Stimulated activated CD4-positive, alpha-beta T cell treated with anti-CD3 and anti-CD28 coated beads, Interleukin-15, amount 100 ng/mL, for 24 hours (primary cell): ENCODE measurements around the gene DOLK.

Experiments
- DNase-seq: peaks from one replicate; pipeline ENCODE4 v3.0.0-alpha.2; 2020

The DOLK gene

DNA sequence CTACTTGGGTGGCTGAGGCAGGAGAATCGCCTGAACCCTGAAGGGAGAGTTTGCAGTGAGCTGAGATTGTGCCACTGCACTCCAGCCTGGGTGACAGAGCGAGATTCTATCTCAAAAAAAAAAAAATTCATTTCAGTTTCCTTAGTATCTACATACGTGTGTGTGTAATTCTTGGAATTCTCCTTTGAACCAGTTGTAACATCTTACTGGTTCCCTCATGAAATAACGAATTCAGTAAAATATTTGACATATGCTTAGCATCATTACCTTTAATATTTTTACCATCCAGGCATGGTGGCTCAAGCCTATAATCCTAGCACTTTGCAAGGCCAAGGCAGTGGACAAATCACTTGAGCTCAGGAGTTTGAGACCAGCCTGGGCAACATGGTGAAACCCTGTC is 17.8 kb downstream of the DOLK start:
- no peak for DNase-seq

DNA sequence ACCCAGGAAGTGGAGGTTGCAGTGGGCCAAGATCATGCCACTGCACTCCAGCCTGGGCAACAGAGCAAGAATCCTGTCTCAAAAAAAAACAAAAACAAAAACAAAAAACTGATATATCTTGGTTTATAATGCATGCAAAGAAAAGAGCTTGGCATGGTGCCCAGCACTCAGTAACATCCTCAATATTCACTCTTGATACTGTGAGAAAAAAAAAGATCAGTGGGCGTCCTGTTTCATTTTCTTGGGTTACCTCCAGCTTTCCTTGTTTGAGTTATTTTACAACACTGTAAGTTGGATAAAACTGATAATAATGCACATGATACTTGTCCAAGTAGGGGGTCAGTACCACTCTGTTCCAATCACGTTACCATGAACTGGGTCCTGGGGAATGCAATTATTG is 18.8 kb downstream of the DOLK start:
- no peak for DNase-seq

DNA sequence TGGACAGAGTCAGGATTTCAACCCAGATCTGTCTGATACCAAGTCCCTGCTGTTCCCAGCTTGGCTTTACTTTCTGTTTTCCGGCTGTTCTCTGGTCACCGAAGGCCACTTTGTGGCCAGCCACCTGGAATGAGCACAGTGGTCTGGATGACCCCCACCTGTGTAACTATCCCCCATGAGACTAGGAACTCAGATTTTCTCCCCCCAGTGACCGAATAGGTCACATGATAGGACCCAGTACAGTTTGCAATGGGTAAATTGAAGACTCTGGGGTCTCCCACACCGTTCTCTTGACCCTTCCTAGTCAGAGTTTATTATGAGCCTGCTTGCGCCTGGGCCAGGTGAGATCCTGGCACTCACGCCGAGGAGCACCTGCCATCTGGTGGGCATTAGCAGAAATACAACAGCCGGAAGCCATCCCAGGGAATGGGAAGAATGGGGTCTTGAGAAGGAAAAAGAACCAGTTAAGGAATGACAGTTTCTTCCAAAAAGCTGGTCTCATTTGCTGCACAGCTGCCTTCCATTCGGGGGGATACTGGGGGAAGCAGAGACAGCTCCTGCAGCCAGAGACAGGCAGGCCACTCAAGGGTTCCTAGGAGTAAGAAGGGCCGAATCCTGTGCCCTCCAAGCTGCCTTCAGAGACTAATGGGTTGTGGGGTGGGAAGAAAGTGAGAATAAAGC is 19.5 kb downstream of the DOLK start:
- DNase-seq: peak; percentile 59

DNA sequence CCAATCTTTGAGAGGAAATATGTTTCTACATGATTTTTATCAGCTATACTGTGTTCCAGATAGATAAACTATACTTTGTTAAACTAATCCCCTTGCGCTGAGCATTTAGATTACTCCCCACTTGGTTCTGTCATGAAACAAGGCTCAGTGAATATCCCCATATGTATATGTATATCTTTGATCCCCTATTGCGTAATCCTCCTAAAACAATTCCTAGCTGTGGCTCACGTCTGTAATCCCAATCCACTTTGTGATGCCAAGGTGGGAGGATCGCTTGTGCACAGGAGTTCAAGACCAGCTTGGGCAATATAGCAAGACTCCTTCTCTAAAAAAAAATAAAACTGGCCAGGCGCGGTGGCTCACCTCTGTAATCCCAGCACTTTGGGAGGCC is 23.9 kb downstream of the DOLK start:
- DNase-seq: no peak

DNA sequence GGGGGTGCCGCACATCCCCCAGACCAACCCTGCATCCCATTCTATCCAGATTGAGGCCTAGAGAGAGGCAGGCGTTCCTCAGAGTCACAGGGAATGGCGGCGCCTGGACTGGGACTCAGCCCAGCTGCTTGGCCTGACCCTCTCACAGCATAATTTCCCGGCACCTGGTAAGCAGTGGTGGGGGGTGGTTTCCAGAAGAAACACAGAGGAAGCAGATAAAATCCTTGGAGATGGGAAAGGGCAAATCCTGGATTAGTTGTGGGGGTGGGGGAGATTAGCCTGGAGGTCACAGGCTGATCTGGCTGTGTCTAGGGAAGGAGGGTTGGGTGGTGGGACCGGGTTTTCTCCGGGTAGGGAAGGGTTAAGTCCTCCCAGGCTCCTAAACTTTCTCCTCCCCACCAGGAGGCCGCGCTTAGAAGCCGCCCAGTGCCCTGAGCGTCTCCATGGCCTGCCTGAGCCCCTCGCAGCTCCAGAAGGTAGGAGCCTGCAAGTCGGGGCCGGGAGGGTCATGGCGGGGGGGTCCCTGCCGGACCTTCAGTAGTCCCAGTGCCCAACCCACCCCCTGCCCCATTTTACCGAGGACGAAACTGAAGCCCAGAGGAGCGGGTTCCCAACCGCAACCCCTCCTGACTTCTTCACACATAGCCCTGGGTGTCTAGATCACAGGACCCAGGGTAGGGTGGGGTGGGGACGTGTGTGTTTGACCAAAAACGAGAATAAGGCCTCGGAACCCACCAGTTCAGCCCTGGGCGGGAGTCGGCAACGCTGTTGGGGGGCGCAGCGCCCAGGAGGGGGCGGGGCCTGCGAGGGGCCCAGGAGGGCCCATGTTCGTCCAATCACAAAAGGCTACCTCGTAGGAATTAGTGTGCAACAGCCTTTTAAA is 25.3 kb downstream of the DOLK start:
- peak; percentile 18 for DNase-seq

DNA sequence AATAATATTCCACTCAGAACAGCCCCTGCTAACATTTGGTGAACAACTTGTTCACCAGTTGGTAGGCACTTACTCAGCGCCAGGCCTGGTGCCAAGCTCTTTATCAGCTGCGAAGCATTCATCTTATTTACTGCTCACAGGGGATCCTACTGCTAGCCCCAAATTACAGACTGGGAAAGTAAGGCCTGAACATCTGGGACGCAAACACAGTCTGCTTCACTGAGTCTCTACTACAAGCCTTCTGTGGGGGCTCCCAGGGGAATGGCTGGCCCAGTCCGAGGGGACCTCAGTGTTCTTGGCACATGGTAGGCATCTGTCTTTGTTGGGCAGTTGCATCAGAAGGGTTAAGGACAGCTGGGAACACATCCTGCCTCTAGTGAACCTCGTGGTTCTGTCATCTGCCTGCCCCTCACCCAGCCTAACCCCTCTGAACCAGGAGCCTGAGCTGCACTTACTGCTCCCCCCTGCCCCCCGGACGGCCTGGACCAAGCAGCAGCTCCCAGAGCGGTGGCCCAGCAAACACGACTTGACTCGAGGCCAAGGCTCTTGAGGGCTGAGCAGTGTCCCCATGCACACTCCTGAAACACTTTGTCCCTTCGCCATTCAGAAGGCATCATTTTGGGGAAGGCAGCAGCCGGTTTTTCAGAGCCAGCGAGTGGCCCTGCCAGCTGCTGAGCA is 26.9 kb downstream of the DOLK start, which contains the start of gene PHYHD1:
PHYHD1 (plus strand) TSS at position 602 of the 678 bp plus-strand sequence. CDS start 1,342 bp downstream, outside the sequence.
- DNase-seq: no peak

DNA sequence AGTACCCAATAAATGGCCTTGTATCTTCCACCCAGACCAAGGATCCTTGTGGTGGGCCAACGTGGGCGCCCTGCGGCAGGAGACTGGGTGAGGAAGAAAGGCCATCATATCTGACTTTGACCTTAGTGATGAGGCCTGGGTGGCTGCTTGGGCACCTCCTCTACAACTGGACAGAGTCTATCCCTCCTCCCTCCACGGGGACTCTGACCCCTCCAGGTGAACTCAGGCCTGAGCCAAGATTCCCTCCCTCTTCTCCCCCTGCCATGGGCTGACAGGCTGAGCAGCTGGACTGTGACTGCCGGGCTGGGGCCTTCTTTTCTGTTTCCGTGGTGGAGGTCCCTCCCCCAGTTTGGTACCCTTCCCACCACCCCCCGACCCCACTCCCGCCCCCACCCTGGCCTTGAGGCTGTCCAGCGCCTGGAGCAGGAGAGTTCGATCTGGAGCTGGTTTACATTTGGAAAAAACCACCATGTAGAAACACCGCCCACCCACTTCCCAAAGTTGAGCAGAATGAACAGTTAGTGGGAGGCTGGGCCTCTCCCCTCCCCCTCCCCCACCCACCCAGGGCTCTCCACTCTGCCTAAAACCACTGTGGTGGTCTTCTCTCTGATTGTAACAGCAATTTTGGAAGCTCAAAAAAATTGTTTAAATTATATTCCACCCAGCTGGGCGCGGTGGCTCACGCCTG is 27.9 kb downstream of the DOLK start:
- no peak for DNase-seq

DNA sequence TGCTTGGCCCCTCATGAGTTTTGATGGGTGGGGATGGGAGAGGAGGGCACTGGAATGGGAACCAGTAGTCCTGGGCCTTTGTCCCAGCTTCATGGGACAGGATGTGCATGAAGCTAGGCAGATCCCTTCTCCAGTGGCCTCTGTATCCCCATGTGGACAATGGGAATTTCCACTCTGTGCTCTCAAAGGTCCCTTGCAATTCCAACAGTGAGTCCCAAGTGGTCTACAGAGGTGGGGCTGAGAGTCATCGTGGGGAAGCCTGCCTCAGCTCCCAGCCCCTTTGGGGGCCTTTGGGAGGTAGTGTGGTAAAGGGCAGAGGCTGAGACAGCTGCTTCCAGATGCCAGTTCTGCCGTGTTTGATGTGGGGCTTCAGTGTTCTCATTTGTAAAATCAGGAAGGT is 28.5 kb downstream of the DOLK start:
- no peak for DNase-seq

DNA sequence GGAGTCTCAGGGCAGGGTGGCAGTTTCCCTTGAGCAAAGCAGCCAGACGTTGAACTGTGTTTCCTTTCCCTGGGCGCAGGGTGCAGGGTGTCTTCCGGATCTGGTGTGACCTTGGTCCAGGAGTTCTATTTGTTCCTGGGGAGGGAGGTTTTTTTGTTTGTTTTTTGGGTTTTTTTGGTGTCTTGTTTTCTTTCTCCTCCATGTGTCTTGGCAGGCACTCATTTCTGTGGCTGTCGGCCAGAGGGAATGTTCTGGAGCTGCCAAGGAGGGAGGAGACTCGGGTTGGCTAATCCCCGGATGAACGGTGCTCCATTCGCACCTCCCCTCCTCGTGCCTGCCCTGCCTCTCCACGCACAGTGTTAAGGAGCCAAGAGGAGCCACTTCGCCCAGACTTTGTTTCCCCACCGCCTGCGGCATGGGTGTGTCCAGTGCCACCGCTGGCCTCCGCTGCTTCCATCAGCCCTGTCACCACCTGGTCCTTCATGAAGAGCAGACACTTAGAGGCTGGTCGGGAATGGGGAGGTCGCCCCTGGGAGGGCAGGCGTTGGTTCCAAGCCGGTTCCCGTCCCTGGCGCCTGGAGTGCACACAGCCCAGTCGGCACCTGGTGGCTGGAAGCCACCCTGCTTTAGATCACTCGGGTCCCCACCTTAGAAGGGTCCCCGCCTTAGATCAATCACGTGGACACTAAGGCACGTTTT is 30.1 kb downstream of the DOLK start:
- no peak for DNase-seq

DNA sequence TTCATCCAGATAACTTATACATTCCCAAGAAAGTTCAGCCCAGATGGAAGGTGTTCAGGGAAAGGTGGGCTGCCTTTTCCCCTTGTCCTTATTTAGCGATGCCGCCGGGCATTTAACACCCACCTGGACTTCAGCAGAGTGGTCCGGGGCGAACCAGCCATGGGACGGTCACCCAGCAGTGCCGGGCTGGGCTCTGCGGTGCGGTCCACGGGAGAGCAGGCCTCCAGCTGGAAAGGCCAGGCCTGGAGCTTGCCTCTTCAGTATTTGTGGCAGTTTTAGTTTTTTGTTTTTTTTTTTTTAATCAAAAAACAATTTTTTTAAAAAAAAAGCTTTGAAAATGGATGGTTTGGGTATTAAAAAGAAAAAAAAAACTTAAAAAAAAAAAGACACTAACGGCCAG is 30.7 kb downstream of the DOLK start:
- DNase-seq: no peak

DNA sequence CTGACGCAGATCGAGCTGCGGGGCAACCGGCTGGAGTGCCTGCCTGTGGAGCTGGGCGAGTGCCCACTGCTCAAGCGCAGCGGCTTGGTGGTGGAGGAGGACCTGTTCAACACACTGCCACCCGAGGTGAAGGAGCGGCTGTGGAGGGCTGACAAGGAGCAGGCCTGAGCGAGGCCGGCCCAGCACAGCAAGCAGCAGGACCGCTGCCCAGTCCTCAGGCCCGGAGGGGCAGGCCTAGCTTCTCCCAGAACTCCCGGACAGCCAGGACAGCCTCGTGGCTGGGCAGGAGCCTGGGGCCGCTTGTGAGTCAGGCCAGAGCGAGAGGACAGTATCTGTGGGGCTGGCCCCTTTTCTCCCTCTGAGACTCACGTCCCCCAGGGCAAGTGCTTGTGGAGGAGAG is 31.2 kb downstream of the DOLK start:
- DNase-seq: no peak

DNA sequence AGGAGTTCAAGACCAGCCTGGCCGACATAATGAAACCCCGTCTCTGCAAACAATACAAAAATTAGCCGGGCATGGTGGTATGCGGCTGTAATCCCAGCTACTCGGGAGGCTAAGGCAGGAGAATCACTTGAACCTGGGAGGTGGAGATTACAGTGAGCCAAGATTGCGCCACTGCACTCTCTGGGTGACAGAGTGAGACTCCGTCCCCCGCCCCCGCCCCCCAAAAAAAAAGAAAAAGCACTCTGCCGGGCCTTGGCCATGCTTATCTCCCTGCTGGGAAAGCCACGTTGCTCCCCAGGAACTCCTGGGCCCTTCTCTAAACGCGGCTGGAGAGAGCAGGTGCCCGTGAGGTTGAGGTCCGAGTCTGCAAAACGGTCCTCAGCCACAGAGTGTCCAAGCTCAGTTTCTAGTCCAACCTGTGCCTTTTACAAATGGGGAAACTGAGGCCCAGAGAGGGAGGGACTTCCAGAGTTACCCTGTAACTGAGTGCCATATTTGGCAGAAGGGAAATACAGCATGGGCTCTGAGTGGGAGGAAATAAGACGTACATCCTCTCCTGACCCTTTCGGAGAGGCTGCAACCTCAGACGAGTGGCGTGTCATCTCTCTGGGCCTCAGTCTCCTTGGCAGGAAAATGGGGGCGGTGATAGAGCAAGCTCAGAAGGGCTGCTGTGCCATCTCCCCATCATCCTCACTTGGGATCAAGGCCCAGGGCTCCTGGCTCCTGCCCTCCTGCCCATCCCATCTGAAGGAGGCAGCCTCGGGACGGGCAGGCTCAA is 33.2 kb downstream of the DOLK start:
- peak; percentile 31 for DNase-seq

DNA sequence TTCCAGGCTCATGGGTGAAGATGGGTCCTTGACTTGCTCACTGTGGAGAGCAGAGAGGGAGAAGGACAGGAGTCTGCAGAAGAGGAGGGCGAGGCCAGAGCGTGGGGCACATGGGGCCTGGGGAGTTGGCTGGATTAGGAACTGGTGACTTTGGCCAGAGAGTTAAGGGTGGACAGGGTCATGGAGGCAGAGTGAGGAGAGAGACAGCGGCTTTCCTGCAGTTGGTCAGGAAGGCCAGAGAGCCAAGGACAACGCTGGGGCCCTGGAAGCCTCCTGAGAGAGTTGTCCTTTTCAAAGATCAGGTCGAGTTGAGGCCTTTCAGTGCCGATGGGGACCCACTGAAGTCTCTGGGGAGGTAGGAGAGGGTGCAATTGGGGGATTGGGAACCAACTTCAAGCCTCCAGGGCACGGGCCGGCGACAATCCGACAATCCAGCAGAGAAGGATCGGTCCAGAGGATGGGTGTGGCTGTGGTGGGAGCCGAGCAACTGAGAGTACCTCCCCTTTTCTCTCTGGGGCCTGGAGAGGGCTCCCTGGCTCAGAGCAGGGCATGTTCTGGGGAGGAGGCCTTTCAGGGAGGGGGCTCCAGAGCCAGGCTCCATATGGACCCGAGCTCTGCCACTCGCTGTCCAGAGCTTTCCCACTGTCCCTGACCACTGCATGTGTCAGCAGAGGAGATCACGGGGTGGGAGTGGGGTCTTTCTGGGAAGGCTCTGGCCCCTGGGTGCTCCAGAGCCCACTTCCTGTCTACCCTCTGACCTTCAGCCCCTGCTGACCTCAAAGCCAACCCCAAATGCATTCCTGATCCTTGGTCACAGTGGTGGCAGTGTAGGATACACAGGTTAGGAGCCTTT is 34.1 kb downstream of the DOLK start:
- DNase-seq: no peak

DNA sequence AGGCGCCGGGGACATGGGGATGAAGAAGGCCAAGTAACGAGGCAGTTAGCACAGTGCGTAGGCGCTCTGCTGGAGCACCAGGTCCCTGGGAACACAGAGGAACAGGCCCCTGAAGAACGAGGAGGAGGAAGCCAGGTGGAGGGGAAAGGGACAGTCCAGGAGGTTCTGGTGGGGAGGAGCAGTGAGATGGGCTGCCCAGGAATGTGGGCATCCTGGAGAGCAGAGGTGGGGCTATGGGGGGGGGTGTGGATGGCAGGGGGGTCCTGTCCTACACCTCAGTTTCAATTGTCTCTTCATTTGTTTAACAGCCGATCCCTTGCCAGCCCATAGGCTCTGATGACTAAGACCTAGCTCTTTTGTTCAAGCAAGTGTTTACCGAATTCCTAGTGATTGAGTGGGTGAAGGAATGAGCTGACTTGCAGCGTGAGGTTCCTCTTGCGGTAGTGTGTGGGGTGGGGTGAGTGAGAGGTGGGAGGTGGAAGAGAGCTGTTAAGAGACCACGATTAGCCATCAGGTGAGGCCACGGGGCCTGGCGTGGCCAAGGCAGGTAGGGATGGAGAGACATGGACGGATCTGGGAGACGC is 35.0 kb downstream of the DOLK start:
- peak; percentile 24 for DNase-seq

DNA sequence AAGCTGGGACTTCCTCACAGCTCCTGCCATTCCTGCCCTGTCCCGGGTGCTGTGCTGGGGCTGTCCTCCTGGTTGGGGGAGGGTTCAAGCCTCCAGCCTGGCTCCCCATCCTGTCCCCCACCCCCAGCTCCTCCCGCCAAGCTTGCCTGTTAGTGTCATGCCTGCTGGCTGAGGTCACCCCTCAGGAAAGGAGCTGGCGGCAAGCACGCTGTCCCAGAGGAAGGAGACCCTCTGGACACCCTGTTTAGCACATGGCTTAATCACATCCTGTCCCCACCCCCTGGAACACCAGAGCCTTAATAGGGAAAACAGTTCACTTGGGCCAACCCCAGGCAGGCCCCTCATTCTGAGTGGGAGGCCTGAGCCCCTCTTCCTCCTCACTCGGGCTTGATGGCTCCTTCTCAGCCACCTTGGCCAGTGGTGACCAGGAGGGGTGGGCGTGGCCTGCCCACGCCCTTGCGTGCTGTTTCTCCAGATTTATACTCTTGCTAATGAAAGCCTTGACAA is 35.8 kb downstream of the DOLK start:
- no peak for DNase-seq

DNA sequence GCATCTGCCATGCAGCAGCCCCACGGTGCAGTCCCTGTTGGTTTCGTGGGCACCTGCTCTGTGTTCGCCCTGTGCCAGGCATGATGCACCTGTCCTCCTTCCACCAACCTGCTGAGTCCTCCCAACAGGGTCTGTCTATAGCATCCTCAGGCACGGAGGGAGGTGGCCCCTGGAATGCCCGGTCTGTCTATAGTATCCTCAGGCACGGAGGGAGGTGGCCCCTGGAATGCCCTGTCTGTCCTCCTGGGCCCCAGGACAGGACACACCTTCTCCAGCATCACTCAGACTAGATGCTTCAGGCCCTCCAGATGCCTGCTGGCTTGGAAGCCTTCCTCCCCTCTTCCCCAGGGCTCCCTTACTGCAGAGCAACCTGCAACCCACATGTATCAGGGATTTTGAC is 36.5 kb downstream of the DOLK start:
- DNase-seq: no peak

DNA sequence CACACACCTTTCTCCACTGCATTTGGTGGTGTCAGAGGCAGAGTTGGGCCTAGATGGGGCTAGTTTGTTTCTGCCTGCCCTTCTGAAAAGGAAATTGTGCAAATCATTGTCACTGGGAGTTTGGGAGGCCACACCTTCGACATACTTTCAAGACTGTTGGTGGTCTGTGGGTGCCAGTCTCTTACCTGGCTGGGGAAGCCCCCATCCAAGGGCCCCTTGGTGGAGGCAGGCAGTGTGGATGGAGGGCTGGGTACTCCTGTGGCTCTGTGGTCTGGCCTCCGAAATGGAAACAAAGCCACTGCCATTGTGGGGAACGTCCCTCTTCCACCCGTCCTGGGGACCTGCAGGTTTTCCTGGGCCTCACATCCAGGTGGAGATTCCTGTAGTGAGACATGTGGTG is 37.5 kb downstream of the DOLK start:
- DNase-seq: no peak

DNA sequence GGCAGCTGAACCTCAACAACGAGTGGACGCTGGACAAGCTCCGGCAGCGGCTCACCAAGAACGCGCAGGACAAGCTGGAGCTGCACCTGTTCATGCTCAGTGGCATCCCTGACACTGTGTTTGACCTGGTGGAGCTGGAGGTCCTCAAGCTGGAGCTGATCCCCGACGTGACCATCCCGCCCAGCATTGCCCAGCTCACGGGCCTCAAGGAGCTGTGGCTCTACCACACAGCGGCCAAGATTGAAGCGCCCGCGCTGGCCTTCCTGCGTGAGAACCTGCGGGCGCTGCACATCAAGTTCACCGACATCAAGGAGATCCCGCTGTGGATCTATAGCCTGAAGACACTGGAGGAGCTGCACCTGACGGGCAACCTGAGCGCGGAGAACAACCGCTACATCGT is 39.0 kb downstream of the DOLK start:
- no peak for DNase-seq

DNA sequence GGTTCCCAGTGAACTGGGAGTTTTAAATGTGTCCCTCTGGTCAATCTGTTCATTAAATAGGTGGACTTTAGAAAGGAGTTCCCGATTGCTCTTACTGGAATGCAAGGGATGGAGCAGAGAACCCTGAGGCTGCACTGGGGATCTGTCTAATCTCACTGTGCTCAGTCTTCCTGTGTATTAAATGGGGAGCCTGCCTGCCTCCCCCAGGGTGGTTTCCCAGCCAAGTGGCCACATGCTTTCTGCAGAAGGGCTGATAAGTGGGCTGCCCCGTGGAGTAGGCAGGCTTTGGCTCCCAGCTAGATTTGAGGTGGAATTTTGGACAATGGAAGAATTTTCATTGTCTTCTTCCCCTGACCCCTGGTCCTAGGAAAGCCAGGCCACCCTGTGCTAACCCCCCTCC is 40.7 kb downstream of the DOLK start:
- no peak for DNase-seq

DNA sequence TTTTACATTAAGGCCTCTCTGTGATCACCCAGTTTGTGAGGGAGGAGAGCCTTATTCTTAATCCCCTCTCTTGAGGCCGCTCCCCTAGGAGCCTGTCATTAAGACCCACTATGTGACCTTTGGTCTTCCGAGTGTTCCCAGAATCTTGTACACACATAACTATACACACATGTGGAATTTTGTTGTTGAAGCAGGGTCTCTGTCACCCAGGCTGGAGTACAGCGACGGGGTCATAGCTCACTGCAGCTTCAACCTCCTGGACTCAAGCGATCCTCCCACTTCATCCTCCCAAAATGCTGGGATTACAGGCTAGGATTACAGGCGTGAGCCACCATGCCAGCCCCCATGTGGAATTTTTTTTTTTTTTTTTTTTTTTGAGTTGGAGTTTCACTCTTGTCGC is 41.4 kb downstream of the DOLK start:
- DNase-seq: no peak
